Measurements from ENCODE around the gene CNTNAP5. TPM values are rescaled to one million over a fixed set of nuclear protein-coding genes. Genes with fewer than 3 reads are reported as not detected.
A peak's percentile ranks its signal among the peaks of the same experiment; 100 is the strongest.

Gene CNTNAP5
- total and polyA plus RNA-seq, 2 of the 8 experiments (the other 6 are each of a cell fraction or from before 2014, with no cell fraction given) = 0.11 to 0.76 TPM

DNA sequence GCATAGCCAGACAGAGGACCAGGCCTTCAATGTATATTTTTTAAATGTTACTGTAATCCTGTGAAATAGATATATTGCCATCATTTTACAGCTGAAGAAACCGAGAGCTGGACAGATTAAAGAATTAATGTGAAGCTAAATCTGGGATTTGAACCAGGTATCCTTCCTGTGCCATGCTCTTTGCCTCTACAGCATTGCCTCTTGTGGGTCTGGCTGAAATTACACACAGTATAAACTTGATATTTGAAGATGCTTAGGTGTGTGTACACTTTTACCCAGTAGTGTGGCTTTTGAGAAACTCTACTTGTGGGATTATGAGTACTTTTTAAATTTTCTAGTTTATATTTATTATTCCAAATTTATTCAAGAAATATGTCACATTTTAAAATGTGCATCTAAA is 264.5 kb downstream of the CNTNAP5 start:
- H3K27ac ChIP-seq (ENCODE audit: low read depth, low read length) = no peak overlapping the region
- no peak overlapping the region for H4K91ac ChIP-seq (replicated peaks; ENCODE audit: insufficient read length, low read length)
- ChIA-PET CTCF (ENCODE audit: partially characterized antibody) (interaction anchor here (0.6 to 1.0 kb wide), 3 partner anchors 11 to 262 kb away, joined by 3 read pairs; no protein-coding TSS in a partner anchor), POLR2A (ENCODE audit: partially characterized antibody) (no interaction called here)
- H4K8ac ChIP-seq (ENCODE audit: extremely low read depth, insufficient read depth, low read length) = no peak overlapping the region
- H2BK20ac ChIP-seq (ENCODE audit: low read length) = no peak overlapping the region
- no peaks in the 10 kb centered on the region for H3K9me3 ChIP-seq (ENCODE audit: insufficient read depth in 2 of 2, low read depth in 1 of 2, low read length in 1 of 2)
- H2AK5ac ChIP-seq (ENCODE audit: low read depth, low read length) = no peak overlapping the region
- FAIRE-seq (no peak), DNase-seq (ENCODE audit: low read depth in 1 of 2, low spot score in 2 of 2) (no peak)
- H3K4me3 ChIP-seq (ENCODE audit: extremely low read depth in 1 of 4, insufficient read depth in 2 of 4, low read depth in 3 of 4, low read length in 4 of 4) = no peak overlapping the region
- WGBS, 2 experiments (ENCODE audit: extremely low coverage in 1 of 2, insufficient coverage in 1 of 2, insufficient read length in 1 of 2, insufficient replicate concordance in 2 of 2, low coverage in 1 of 2, low lambda C conversion rate in 2 of 2, missing lambda C conversion rate in 1 of 2) = 94% methylated on average over 1 of the region's 1 CpG; no CpG with 5 or more reads in 1 of the 2 experiments
- no peak overlapping the region for H3K14ac ChIP-seq (ENCODE audit: insufficient read length)
- no peaks in the 10 kb centered on the region for H3K79me1 ChIP-seq (ENCODE audit: low read depth, low read length)
- H4K20me1 ChIP-seq (replicated peaks in 1 of 2; ENCODE audit: control insufficient read depth in 1 of 2, insufficient read depth in 2 of 2, low read length in 2 of 2) = no peaks in the 10 kb centered on the region
- no peak overlapping the region for H3K4me2 ChIP-seq (ENCODE audit: insufficient read depth in 1 of 2, low read depth in 2 of 2, low read length in 2 of 2)
- H3K27me3 ChIP-seq (replicated peaks in 1 of 4; ENCODE audit: control insufficient read depth in 3 of 4, extremely low read depth in 1 of 4, insufficient read depth in 3 of 4, low read length in 3 of 4) = no peaks in the 10 kb centered on the region
- H3K23me2 ChIP-seq (ENCODE audit: low read depth, low read length) = no peaks in the 10 kb centered on the region
- peaks cover 0 to 3% (median 0%) of the 10 kb centered on the region in 4 experiments; a peak in 1 of 7 replicates for H3K4me1 ChIP-seq (replicated peaks in 1 of 4; ENCODE audit: control insufficient read depth in 3 of 4, insufficient read depth in 4 of 4, low read length in 3 of 4)
- no peak overlapping the region for H4K5ac ChIP-seq (ENCODE audit: insufficient read length, low read depth, low read length)
- H3K9ac ChIP-seq (replicated peaks in 1 of 4; ENCODE audit: extremely low read depth in 1 of 4, low read depth in 3 of 4, low read length in 3 of 4) = no peak overlapping the region
- no peak overlapping the region for H3K18ac ChIP-seq (ENCODE audit: extremely low read depth, low read length)
- no peak overlapping the region for H2BK15ac ChIP-seq (ENCODE audit: low read length)
- H3K4ac ChIP-seq (replicated peaks; ENCODE audit: insufficient read length, low read depth, low read length) = no peak overlapping the region
- no peaks in the 10 kb centered on the region for H3K79me2 ChIP-seq (ENCODE audit: control insufficient read depth in 1 of 2, insufficient read depth in 2 of 2, low read length in 2 of 2)
- no peak overlapping the region for H2BK120ac ChIP-seq (replicated peaks; ENCODE audit: low read depth, low read length)
- H3K23ac ChIP-seq (ENCODE audit: insufficient read length) = no peak overlapping the region
- H3K56ac ChIP-seq (replicated peaks; ENCODE audit: insufficient read length, low read depth, low read length) = no peak overlapping the region
- H2BK5ac ChIP-seq (ENCODE audit: low read depth, low read length) = no peak overlapping the region
- H2AFZ ChIP-seq (ENCODE audit: low read length) = no peak overlapping the region
- TF ChIP-seq RAD21 (IDR thresholded peaks at IDR 0.05 in 1 of 2, conservative IDR thresholded peaks at IDR 0.05 in 1 of 2; ENCODE audit: low read depth in 2 of 2, low read length in 2 of 2) (peak; percentile 35 to 42), PHF8 (conservative IDR thresholded peaks at IDR 0.05; ENCODE audit: low read depth, low read length) (no peak)
- TF ChIP-seq, protein P1, sequence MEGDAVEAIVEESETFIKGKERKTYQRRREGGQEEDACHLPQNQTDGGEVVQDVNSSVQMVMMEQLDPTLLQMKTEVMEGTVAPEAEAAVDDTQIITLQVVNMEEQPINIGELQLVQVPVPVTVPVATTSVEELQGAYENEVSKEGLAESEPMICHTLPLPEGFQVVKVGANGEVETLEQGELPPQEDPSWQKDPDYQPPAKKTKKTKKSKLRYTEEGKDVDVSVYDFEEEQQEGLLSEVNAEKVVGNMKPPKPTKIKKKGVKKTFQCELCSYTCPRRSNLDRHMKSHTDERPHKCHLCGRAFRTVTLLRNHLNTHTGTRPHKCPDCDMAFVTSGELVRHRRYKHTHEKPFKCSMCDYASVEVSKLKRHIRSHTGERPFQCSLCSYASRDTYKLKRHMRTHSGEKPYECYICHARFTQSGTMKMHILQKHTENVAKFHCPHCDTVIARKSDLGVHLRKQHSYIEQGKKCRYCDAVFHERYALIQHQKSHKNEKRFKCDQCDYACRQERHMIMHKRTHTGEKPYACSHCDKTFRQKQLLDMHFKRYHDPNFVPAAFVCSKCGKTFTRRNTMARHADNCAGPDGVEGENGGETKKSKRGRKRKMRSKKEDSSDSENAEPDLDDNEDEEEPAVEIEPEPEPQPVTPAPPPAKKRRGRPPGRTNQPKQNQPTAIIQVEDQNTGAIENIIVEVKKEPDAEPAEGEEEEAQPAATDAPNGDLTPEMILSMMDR (IDR thresholded peaks at IDR 0.05; ENCODE audit: control extremely low read depth in 1 of 3, insufficient read depth in 1 of 3, low read depth in 1 of 3, low read length in 3 of 3) = peak in 1 of 3 experiments; percentile 16; a peak in 1 of 4 replicates
- no peak overlapping the region for H2BK12ac ChIP-seq (ENCODE audit: low read depth, low read length)
- H3K36me3 ChIP-seq (ENCODE audit: control insufficient read depth in 2 of 4, insufficient read depth in 4 of 4, low read length in 3 of 4) = no peaks in the 10 kb centered on the region

All from H1 (cell line).